ENCODE data around the gene PSPN.
A peak's percentile ranks its signal among the peaks of the same experiment; 100 is the strongest.

Gene PSPN

GRCh38 chr19:6413721-6414643, 38.2 kb upstream of the PSPN start:
- no peak overlapping the region for H3K4me3 ChIP-seq (ENCODE audit: low read depth, low read length)
- TF ChIP-seq MYC (IDR thresholded peaks at IDR 0.05; ENCODE audit: low read depth, low read length) (no peak), POLR2A (IDR thresholded peaks at IDR 0.05; ENCODE audit: extremely low read depth, insufficient read length) (no peak), MAX (IDR thresholded peaks at IDR 0.05; ENCODE audit: low read depth, low read length) (no peak), CTCF (IDR thresholded peaks at IDR 0.05; ENCODE audit: low read depth, low read length) (no peak)
- no peak for DNase-seq (ENCODE audit: low read depth)

- H3K4me3 ChIP-seq (ENCODE audit: low read depth, low read length) = no peak overlapping the region
- TF ChIP-seq POLR2A (IDR thresholded peaks at IDR 0.05; ENCODE audit: extremely low read depth, insufficient read length) (no peak), MAX (IDR thresholded peaks at IDR 0.05; ENCODE audit: low read depth, low read length) (no peak), CTCF (IDR thresholded peaks at IDR 0.05; ENCODE audit: low read depth, low read length) (no peak), MYC (IDR thresholded peaks at IDR 0.05; ENCODE audit: low read depth, low read length) (no peak)
- no peak for DNase-seq (ENCODE audit: low read depth)
Observed at GRCh38 chr19:6413291-6413690, 37.6 kb upstream of the PSPN start.

GRCh38 chr19:6412447-6413091, 36.8 kb upstream of the PSPN start:
- TF ChIP-seq CTCF (IDR thresholded peaks at IDR 0.05; ENCODE audit: low read depth, low read length) (peak; percentile 58), MAX (IDR thresholded peaks at IDR 0.05; ENCODE audit: low read depth, low read length) (0 out of 2 replicates have a peak, but pooled peaks have one; percentile 16), MYC (IDR thresholded peaks at IDR 0.05; ENCODE audit: low read depth, low read length) (peak; percentile 60), POLR2A (IDR thresholded peaks at IDR 0.05; ENCODE audit: extremely low read depth, insufficient read length) (no peak)
- peak; percentile 40 for DNase-seq (ENCODE audit: low read depth)
- no peak overlapping the region for H3K4me3 ChIP-seq (ENCODE audit: low read depth, low read length)

GRCh38 chr19:6412061-6412446, 36.3 kb upstream of the PSPN start:
- no peak for DNase-seq (ENCODE audit: low read depth)
- TF ChIP-seq CTCF (IDR thresholded peaks at IDR 0.05; ENCODE audit: low read depth, low read length) (no peak), POLR2A (IDR thresholded peaks at IDR 0.05; ENCODE audit: extremely low read depth, insufficient read length) (peak; percentile 22)
- no peak overlapping the region for H3K4me3 ChIP-seq (ENCODE audit: low read depth, low read length)

GRCh38 chr19:6409346-6409745, 33.6 kb upstream of the PSPN start:
- DNase-seq (ENCODE audit: low read depth) = no peak
- H3K4me3 ChIP-seq (ENCODE audit: low read depth, low read length) = no peak overlapping the region
- no peak for TF ChIP-seq MYC (IDR thresholded peaks at IDR 0.05; ENCODE audit: low read depth, low read length)
- TF ChIP-seq MAX (IDR thresholded peaks at IDR 0.05; ENCODE audit: low read depth, low read length) = no peak
- no peak for TF ChIP-seq POLR2A (IDR thresholded peaks at IDR 0.05; ENCODE audit: extremely low read depth, insufficient read length)
- TF ChIP-seq CTCF (IDR thresholded peaks at IDR 0.05; ENCODE audit: low read depth, low read length) = no peak

All from NB4 (cell line).